ENCODE measurements around the gene CYP4F12. TPM values are rescaled to one million over a fixed set of nuclear protein-coding genes. Genes with fewer than 3 reads are reported as not detected.

CYP4F12 gene
- total and polyA plus RNA-seq, 2 of the 8 experiments (the other 6 are each of a cell fraction or from before 2014, with no cell fraction given) = not detected

GRCh38 chr19:15737722-15738121 is 64.8 kb downstream of the CYP4F12 start, which contains the start of gene OR10H3:
TSS of gene OR10H3 (plus strand) at chr19:15737985. CDS start at chr19:15741393, 3,408 bp downstream.
- Histone ChIP-seq H2BK15ac (ENCODE audit: low read length) (no peak within 1 kb of the TSS), H2BK120ac (replicated peaks; ENCODE audit: low read depth, low read length) (no peak within 1 kb of the TSS), H3K27me3 (replicated peaks in 1 of 4; ENCODE audit: control insufficient read depth in 3 of 4, extremely low read depth in 1 of 4, insufficient read depth in 3 of 4, low read length in 3 of 4) (no peaks in the 10 kb centered on the region), H3K27ac (ENCODE audit: low read depth, low read length) (no peak within 1 kb of the TSS), H2AFZ (ENCODE audit: low read length) (no peak within 1 kb of the TSS), H3K18ac (ENCODE audit: extremely low read depth, low read length) (no peak within 1 kb of the TSS), H3K4me2 (ENCODE audit: insufficient read depth in 1 of 2, low read depth in 2 of 2, low read length in 2 of 2) (no peak within 1 kb of the TSS), H3K14ac (ENCODE audit: insufficient read length) (no peak within 1 kb of the TSS), H3K79me1 (ENCODE audit: low read depth, low read length) (no peaks in the 10 kb centered on the region), H3K79me2 (ENCODE audit: control insufficient read depth in 1 of 2, insufficient read depth in 2 of 2, low read length in 2 of 2) (no peaks in the 10 kb centered on the region), H3K4me1 (replicated peaks in 1 of 4; ENCODE audit: control insufficient read depth in 3 of 4, insufficient read depth in 4 of 4, low read length in 3 of 4) (no peaks in the 10 kb centered on the region), H3K4ac (replicated peaks; ENCODE audit: insufficient read length, low read depth, low read length) (no peak within 1 kb of the TSS), H3K9me3 (ENCODE audit: insufficient read depth in 2 of 2, low read depth in 1 of 2, low read length in 1 of 2) (peaks cover 49 to 62% of the 10 kb centered on the region in 2 experiments), H3K9ac (replicated peaks in 1 of 4; ENCODE audit: extremely low read depth in 1 of 4, low read depth in 3 of 4, low read length in 3 of 4) (no peak within 1 kb of the TSS), H4K8ac (ENCODE audit: extremely low read depth, insufficient read depth, low read length) (no peak within 1 kb of the TSS), H2BK12ac (ENCODE audit: low read depth, low read length) (no peak within 1 kb of the TSS), H3K4me3 (ENCODE audit: extremely low read depth in 1 of 4, insufficient read depth in 2 of 4, low read depth in 3 of 4, low read length in 4 of 4) (peak within 1 kb of the TSS in 1 of 4 experiments; percentile 15; a peak in 1 of 8 replicates), H2AK5ac (ENCODE audit: low read depth, low read length) (no peak within 1 kb of the TSS), H3K23ac (ENCODE audit: insufficient read length) (no peak within 1 kb of the TSS), H2BK20ac (ENCODE audit: low read length) (no peak within 1 kb of the TSS), H3K23me2 (ENCODE audit: low read depth, low read length) (no peaks in the 10 kb centered on the region; the same call in 1 of the 2 replicates), H3K36me3 (ENCODE audit: control insufficient read depth in 2 of 4, insufficient read depth in 4 of 4, low read length in 3 of 4) (no peaks in the 10 kb centered on the region), H4K5ac (ENCODE audit: insufficient read length, low read depth, low read length) (no peak within 1 kb of the TSS), H4K20me1 (replicated peaks in 1 of 2; ENCODE audit: control insufficient read depth in 1 of 2, insufficient read depth in 2 of 2, low read length in 2 of 2) (no peaks in the 10 kb centered on the region), H4K91ac (replicated peaks; ENCODE audit: insufficient read length, low read length) (no peak within 1 kb of the TSS), H3K56ac (replicated peaks; ENCODE audit: insufficient read length, low read depth, low read length) (no peak within 1 kb of the TSS), H2BK5ac (ENCODE audit: low read depth, low read length) (no peak within 1 kb of the TSS)
- POLR2A ChIA-PET (ENCODE audit: partially characterized antibody) = no interaction called here
- 48% methylated on average over 4 of the region's 4 CpGs; no CpG with 5 or more reads in 1 of the 2 experiments for WGBS, 2 experiments (ENCODE audit: extremely low coverage in 1 of 2, insufficient coverage in 1 of 2, insufficient read length in 1 of 2, insufficient replicate concordance in 2 of 2, low coverage in 1 of 2, low lambda C conversion rate in 2 of 2, missing lambda C conversion rate in 1 of 2)
- TF ChIP-seq RBBP5 (IDR thresholded peaks at IDR 0.05; ENCODE audit: borderline replicate concordance, low read depth, low read length) (no peak), CHD2 (IDR thresholded peaks at IDR 0.05; ENCODE audit: low read length) (no peak), CEBPB (IDR thresholded peaks at IDR 0.05; ENCODE audit: low read depth, low read length) (no peak), FOSL1 (IDR thresholded peaks at IDR 0.05; ENCODE audit: insufficient read depth, low read depth, low read length) (no peak), TBP (IDR thresholded peaks at IDR 0.05; ENCODE audit: low read depth, low read length) (no peak), BCL11A (IDR thresholded peaks at IDR 0.05; ENCODE audit: low read depth in 2 of 2, low read length in 2 of 2) (no peak), ASH2L (IDR thresholded peaks at IDR 0.05; ENCODE audit: low read length) (no peak), PHF8 (conservative IDR thresholded peaks at IDR 0.05; ENCODE audit: low read depth, low read length) (no peak), RFX5 (IDR thresholded peaks at IDR 0.05; ENCODE audit: borderline replicate concordance, low read depth, low read length) (no peak), SIX5 (IDR thresholded peaks at IDR 0.05; ENCODE audit: low read depth, low read length) (no peak)
- DNase-seq (ENCODE audit: low read depth in 1 of 2, low spot score in 2 of 2) (no peak), FAIRE-seq (no peak)
- CTCF ChIA-PET (ENCODE audit: partially characterized antibody) = no interaction called here
